GM21367 (cell line): ENCODE results near the gene CAPZB.

Source experiments
- ATAC-seq: cut with Tn5 transposase; IDR thresholded peaks from one replicate; pipeline ENCODE4 v1.9.1; 2021; ENCODE audit not compliant: unreplicated experiment

Gene CAPZB

GRCh38 chr1:19371226-19372135 is 113.9 kb downstream of the CAPZB start:
- no peak for ATAC-seq

DNA sequence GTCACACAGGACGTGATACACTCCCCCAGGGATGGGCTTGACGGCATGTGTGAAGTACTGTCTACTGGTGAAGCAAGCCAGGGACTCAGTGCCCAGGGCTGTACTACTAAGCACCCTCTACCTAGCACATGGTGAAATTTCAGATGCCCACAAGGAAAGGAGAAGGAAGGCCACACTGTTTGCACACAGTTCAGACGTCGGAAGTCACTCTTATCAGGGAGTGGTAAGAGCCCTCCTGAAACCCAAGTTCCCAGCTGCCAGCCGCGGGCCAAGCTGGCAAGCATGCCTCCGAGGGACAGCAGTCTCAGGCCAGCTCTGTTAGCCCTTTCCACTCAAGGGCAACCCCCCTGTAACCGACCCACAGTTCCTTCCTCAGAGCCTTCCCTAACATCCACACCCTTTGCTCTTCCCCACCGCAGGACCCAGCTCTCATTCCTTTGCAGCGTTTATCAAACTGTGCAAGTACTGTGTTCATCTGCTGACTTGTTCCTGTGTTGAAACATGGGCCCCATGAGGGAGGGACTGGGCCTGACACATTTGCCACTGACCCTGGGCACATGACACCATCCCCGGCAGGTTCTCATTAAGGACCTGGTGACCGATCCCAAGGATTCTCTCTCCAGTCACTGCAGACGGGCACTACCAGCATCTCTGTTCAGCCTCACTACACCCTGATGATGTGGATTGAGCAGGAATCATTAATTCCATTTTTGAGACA is 114.7 kb downstream of the CAPZB start:
- ATAC-seq: no peak

- no peak for ATAC-seq
These were observed 115.8 kb downstream of the CAPZB start for GRCh38 chr1:19369396-19370090.

DNA sequence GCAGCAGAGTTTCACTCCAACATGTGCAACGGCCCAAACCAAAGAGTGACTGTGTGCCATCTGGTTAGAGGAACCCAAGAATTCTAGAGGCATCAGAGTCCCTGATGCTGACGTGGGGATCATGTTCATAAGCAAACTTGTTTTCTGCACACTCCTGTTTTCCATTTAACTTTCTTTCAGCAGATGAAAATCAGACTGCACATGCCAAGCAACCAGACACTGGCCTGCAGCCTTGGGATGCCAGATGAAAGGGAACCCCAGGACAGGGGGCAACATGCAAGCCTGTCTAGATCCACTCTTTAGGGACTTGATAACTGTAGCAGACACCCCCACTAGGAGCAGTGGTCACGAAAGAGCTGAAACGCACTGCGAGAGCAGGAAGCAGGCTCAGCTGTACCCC is 116.4 kb downstream of the CAPZB start:
- ATAC-seq: no peak

- no peak for ATAC-seq
These were observed 117.3 kb downstream of the CAPZB start for GRCh38 chr1:19368050-19368449.

DNA sequence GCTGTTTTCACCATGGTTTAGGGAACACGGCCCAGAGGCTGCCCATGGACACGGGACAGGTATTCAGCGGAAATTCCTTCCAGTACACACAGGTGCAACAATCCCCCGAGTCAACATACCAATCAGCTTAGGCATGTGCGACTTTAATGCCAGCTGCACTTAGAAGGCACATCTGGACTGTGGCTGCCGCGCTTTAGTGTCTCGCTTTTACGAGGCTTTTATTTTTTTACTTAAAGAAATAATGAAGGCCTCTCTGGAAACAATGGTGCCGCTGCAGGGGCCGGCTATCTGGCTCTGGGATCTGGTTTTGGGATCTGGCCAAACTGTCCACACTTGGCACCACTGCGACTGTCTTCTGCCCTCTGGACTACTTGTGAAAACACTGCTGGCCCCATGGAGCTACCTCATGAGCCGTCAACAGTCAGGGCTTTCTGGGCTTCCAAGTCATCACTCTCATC is 117.7 kb downstream of the CAPZB start:
- no peak for ATAC-seq

- no peak for ATAC-seq
These were observed 118.5 kb downstream of the CAPZB start for GRCh38 chr1:19366599-19367536.

DNA sequence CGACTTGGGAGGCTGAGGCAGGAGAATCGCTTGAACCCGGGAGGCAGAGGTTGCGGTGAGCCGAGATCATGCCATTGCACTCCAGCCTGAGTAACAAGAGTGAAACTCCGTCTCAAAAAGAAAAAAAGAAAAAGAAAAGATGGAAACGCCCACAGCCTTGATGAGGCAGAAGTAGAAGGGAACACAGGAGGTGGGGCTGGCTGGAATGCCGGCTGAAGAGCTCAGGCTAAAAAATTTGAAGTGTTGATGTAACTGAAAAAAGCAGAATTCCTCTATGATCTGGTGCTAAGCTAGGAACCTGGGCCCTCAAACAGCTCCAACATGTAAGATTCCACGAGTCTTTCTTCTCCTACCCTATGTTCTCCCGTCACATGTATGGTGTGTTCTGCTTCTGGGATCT is 119.6 kb downstream of the CAPZB start:
- ATAC-seq: no peak

DNA sequence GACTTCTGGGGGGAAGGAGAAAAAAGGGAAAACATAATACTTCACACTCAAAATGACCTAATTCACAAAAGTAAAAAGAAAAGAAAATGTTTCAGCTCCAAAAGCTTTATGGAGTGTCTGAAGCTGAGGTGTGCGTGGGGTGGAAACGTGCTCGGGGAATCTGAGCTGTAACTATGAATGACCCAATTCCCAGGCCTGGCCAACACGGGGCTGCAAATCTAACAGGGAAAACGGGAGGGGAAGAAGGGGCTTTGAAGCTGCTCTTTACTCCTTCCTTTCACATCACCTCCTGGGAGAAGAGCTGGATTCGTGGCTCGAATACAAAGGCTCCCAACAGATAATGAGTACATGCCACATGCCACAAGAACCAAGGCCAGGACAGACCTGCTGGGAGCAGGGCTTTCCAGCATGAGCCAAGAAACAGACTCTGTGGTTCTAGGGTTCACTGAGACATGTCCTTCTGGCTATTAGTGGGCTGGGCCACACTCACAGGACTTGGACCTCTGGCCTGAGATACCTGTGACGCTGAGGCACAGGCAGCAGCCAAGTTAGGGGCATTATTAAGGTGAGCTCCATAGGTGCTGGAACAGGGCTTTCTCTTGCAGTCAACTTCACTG is 121.7 kb downstream of the CAPZB start:
- ATAC-seq: no peak

DNA sequence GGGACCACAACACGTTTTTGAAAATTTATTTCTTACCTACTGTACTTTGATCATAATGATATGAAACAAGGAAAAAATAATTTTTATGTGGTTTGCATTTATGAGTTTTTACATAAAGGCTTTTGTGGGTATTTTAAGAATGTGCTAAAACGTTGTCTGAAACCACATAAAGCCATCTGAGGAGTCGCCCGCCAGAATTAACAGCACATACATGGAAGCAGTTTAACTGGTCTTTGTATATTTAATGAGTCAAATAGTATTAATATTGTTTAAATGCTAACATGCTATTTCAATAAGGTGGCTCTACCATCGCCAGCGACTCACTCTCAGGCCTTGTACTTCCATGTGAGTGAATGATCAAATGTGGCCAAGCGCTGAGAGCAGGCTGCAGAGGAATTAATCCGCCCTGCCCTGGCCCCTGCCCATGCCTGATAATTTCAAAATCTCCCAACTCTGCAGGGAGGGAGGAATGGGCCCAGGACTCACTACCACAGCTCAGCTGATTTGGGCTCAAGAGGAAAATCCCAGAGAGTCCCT is 123.7 kb downstream of the CAPZB start:
- no peak for ATAC-seq

DNA sequence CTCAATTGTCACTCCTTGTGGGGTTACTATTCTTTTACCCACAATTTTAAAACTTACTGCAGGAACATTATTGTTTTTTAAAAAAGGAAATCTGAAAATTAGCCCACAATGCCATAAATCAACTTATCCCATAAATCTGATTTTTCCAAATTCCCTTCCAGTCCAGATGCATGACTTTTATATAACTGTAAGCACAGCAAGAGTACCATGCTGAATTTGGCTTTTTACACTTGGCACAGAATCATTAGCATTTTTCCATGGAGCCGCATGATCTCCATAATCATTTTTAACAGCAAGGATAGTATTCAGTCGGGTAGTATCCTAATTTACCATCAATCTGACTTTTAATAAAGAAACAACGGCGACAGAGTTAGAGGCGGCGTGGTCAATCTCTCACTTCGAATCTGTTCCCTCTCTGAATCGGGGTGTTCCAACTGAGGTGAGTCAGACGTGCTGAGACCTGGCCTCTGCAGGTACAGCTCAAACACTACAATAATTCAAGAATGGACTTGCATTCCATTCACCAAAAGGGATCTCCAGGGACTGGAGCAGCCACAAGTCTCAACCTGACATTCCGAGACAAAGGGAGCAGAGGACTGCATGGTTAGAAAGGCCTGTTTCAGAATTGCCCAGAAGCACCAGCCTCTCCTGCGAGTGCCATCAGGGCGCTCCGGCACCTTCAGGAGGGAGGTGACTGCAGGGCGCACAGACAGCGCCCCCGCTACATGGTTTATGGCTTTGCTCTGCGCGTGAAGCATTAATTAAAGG is 124.3 kb downstream of the CAPZB start:
- ATAC-seq: no peak

DNA sequence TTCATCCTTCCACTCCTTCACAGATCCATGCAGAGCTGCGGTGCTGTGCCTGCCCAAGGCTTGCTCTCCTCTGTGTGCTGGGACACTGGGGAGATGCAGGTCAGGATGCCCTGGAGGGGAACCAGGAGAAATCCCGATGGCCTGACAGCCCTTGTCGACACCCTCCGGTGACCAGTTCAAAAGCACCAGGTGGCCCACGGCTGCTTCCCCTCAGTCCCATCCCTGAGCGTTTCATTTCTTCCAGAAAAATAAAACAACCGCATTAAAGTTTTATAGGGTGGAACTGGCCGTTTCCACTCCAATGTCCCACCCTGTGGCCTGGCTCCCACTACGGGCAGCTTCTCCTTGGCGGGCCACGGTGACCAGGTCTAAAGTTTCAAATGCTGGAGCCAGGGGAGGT is 124.9 kb downstream of the CAPZB start:
- no peak for ATAC-seq

GRCh38 chr1:19360016-19360415 is 125.3 kb downstream of the CAPZB start:
- ATAC-seq: no peak

DNA sequence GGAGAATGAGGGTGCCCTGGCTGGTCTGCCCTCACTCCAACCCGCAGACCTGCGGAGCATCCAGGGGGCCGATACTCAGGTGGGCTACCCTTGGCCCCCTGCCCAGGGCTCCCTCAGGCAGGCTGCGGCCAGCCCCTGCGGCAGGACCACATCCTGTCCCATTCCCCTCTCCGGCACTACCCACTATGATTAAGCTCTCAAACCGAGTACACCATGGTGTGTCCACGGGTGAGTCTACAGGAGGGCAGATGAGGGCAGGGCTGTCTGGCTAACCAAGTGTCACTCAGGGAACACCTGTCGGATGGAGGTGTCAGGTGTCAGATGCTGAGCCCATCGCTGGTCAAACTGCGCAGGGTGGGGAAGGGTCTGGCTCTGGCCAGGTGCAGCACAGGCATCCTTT is 126.0 kb downstream of the CAPZB start:
- no peak for ATAC-seq

DNA sequence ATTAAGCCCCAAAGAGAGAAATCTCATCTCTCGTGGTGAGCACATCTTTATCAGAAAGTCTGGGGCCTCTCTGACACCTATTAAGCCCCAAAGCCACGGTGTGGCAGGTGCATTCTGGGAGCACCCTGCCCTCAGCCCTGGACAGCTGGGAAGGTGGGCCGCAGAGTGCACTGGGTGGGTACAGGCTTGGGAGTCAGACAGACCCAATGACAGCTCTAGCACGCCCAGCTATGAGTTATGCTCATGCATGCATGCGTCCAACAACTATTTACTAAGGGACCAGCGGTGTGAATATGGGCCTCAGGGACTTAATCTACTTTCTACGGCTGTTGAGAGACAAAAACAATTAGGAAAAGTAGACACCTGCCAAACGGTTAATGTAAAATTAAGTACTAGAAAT is 126.6 kb downstream of the CAPZB start:
- ATAC-seq: no peak

DNA sequence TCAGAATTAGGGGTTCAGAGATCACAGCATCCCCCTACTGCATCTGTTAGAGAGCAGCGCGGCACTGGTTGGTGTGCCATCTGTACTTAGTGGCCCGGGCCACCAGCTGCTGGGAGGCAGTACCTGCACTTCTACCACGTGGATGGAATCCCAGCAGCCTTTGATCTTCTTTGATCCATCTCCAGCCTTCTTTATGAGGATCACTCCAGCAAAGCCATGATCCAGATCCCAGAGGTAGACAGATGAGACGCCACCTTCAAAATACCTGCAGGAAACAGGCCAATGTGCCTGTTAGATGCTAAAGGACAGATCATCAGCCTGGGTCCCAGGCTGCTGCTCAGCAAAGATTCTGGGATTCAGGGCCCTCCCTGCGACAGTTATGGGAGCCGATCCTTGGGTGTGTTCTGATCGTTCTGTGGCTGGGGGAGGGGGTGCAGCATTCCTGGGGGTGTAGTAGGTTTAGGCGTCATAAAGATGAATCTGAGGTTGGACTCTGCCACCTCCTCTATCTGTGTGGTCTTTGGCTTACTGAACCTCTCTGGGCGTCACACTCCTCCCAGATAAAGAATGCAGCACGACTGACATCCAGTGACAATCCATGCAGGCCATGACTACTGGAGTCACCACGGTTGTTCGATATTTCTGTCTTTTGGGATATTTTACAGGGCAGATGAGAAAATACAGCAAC is 127.9 kb downstream of the CAPZB start:
- no peak for ATAC-seq

GRCh38 chr1:19356266-19356665 is 129.1 kb downstream of the CAPZB start:
- ATAC-seq: no peak

GRCh38 chr1:19354531-19354981 is 130.8 kb downstream of the CAPZB start:
- no peak for ATAC-seq
